ENCODE measurements around the gene CLIP2. TPM values are rescaled to one million over a fixed set of nuclear protein-coding genes. Genes with fewer than 3 reads are reported as not detected.
A peak's percentile ranks its signal among the peaks of the same experiment; 100 is the strongest.
"Not testable (repeated sequence)": the region's sequence is repeated elsewhere in the genome, so short reads cannot be mapped to it uniquely, and the experiment has no call there.

The CLIP2 gene
- total RNA-seq, 1 donor = 55.7 TPM

DNA sequence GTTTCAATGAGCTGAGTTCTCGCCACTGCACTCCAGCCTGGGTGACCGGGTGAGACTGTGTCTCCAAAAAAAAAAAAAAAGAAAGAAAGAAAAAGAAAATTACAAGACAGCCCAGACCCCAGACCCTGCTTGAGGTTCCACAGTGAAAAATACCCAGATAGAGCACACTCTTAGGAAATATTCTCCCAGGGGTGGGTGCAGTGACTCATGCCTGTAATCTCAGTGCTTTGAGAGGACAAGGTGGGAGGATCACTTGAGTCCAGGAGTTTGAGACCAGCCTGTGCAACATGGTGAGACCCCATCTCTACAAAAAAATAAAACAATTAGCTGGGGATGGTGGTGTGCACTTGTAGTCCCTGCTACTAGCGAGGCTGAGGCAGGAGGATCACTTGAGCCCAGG lies 123.4 kb downstream of the CLIP2 start:
- TF ChIP-seq, protein P1, sequence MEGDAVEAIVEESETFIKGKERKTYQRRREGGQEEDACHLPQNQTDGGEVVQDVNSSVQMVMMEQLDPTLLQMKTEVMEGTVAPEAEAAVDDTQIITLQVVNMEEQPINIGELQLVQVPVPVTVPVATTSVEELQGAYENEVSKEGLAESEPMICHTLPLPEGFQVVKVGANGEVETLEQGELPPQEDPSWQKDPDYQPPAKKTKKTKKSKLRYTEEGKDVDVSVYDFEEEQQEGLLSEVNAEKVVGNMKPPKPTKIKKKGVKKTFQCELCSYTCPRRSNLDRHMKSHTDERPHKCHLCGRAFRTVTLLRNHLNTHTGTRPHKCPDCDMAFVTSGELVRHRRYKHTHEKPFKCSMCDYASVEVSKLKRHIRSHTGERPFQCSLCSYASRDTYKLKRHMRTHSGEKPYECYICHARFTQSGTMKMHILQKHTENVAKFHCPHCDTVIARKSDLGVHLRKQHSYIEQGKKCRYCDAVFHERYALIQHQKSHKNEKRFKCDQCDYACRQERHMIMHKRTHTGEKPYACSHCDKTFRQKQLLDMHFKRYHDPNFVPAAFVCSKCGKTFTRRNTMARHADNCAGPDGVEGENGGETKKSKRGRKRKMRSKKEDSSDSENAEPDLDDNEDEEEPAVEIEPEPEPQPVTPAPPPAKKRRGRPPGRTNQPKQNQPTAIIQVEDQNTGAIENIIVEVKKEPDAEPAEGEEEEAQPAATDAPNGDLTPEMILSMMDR (IDR thresholded peaks at IDR 0.05; ENCODE audit: insufficient read depth, low read depth, low read length) = no peak
- DNase-seq (ENCODE audit: low read depth) = peak; percentile 30
- no peak overlapping the region for H3K4me3 ChIP-seq (ENCODE audit: low read depth, low read length)

DNA sequence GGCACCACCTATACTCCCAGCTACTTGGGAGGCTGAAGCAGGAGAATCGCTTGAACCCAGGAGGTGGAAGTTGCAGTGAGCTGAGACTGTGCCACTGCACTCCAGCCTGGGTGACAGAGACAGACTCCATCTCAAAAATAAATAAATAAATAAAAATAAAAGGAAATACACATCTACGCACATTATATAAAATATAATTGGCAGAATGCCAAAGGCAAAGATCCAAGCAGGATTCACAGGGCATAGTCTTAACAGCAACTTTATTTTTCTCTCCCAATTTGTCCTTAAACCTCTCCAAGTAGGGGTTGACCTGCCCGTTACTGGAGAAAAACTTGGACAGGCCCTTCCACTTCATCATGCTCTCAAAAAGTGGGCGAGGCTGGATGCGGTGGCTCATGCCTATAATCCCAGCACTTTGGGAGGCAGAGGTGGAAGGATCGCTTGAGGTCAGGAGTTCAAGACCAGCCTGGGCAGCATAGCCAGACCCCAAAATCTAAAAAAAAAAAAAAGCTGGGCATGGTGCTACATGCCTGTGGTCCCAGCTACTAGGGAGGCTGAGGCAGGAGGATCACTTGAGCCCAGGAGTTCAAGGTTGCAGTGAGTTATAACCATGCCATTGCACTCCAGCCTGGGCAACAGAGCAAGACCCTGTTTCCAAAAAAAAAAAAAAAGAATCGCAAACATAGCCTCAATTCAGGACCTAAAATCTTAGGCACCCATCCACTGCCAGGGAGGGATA lies 125.6 kb downstream of the CLIP2 start:
- not testable (repeated sequence) for DNase-seq (ENCODE audit: low read depth); H3K4me3 ChIP-seq (ENCODE audit: low read depth, low read length)

DNA sequence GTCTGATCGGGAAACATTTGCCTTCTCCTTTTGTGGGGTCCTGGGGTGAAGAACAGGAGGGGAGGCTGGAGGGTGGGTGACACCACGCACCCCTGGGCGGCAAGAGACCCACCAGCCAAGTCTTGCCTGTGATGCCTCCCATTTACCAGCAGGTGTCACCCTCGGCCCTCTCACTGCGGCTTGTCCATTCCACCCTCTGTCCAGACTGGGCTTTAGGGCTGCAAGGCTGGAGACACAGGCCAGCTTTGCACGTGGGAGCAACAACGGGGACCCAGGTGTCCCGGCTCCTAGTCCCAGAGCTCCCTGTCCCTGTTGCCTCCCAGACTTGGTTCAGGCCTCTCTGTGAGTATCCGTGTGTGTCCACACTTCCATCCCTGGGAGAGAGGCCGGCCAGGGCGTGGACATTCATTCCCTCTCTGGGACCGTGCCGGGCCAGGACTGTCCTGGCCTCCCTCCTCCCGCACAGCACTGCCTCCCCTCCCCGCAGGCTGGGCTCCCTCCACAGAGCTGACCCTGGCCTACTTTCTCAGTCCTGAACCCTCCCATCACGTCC lies 128.3 kb downstream of the CLIP2 start:
- no peak overlapping the region for H3K4me3 ChIP-seq (ENCODE audit: low read depth, low read length)
- TF ChIP-seq, protein P1 (IDR thresholded peaks at IDR 0.05; ENCODE audit: insufficient read depth, low read depth, low read length) = peak; percentile 99
- DNase-seq (ENCODE audit: low read depth) = peak; percentile 63

DNA sequence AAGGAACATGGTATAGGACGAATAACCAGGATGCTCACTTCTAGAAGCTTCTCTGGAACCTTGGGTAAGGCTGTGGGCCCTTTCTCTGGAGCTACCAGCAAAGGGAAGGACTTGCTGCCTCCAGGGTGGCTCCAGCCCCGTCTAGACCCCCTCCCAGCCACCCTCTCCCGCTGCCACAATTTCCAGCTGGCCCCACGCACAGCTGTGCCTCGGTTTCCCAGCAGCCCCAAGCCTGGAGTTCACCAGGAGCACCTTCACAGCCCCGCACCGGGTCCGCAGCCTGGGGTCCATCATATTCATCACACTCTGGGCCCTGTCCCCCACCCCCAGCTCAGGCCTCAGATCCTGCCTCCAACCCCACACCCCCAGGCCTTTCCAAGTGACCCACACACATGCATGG lies 128.9 kb downstream of the CLIP2 start:
- DNase-seq (ENCODE audit: low read depth) = no peak
- no peak overlapping the region for H3K4me3 ChIP-seq (ENCODE audit: low read depth, low read length)
- TF ChIP-seq, protein P1 (IDR thresholded peaks at IDR 0.05; ENCODE audit: insufficient read depth, low read depth, low read length) = no peak

DNA sequence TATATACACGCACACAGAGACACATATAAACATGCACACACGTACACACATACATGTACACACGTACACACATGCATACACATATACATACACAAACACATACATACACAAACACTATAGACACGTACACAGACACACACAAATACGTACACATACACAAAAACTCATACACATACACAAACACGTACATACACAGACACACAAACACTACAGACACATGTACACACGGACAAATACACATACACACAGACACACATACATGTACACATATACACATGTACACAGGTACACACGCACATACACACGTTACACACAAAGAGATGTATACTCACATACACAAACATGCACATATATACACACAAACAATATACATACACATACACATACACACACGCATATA lies 129.3 kb downstream of the CLIP2 start:
- TF ChIP-seq, protein P1 (IDR thresholded peaks at IDR 0.05; ENCODE audit: insufficient read depth, low read depth, low read length) = no peak

DNA sequence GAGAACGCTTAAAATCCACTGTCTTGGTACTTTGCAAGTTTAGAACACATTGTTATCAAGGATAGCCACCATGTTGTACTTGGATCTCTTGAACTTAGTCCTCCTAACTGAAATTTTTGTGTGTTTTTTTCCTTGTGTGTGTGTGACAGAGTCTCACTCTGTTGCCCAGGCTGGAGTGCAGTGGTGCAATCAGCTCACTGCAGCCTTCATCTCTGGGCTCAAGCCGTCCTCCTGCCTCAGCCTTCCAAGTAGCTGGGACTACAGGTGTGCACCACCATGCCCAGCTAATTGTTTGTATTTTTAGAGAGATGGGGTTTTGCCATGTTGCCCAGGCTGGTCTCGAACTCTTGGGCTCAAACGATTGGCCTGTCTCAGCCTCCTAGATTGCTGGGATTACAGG lies 130.0 kb downstream of the CLIP2 start:
- DNase-seq (ENCODE audit: low read depth); H3K4me3 ChIP-seq (ENCODE audit: low read depth, low read length): not testable (repeated sequence)

More for the DNA sequence above, 129.3 kb downstream of the CLIP2 start:
- no peak for DNase-seq (ENCODE audit: low read depth)
- no peak overlapping the region for H3K4me3 ChIP-seq (ENCODE audit: low read depth, low read length)

DNA sequence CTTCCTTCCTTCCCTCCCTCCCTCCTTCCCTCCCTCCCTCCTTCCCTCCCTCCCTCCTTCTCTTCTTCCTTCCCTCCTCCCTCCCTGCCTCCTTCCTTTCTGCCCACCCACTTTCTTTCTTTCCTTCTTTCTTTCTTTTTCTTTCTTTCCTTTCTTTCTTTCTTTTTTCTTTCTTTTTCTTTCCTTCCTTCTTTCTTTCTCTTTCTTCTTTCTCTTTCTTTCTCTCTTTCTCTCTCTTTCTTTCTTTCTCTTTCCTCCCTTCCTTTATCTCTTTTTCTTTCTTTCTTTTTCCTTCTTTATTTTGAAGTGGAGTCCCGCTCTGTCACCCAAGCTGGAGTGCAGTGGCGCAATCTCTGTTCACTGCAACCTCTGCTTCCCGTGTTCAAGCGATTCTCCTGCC lies 130.8 kb downstream of the CLIP2 start:
- TF ChIP-seq, protein P1 (IDR thresholded peaks at IDR 0.05; ENCODE audit: insufficient read depth, low read depth, low read length) = no peak
- DNase-seq (ENCODE audit: low read depth) = no peak
- no peak overlapping the region for H3K4me3 ChIP-seq (ENCODE audit: low read depth, low read length)
